Transverse colon (tissue), 4 donors: ENCODE data around the gene SLC22A23.

Experiments used
- POLR2A ChIP-seq: fragments of 450-650 bp; IDR thresholded peaks from one replicate; pipeline ENCODE4 v1.6.1; 2016; ENCODE audit warnings: antibody characterized with exemption, mild to moderate bottlenecking, moderate library complexity
- POLR2AphosphoS5 ChIP-seq, 3 donors: sonication (generic); formaldehyde crosslinking; IDR thresholded peaks; one replicate each; pipeline ENCODE4 v1.6.1; 2016; ENCODE audit warnings: antibody characterized with exemption in 3 of 3
- TF ChIP-seq, protein P1 (sequence below), 5 experiments: fragments of 200-600 bp in 3 of 5; fragments of 450-650 bp in 2 of 5; sonication (generic) in 3 of 5; IDR thresholded peaks; 1 replicate in 2 of 5; 2 replicates in 3 of 5; pipeline ENCODE4 v1.5.1; 2016 to 2017; ENCODE audit warnings: antibody characterized with exemption in 5 of 5, inconsistent platforms in 3 of 5, mild to moderate bottlenecking in 2 of 5, moderate library complexity in 1 of 5

DNA sequence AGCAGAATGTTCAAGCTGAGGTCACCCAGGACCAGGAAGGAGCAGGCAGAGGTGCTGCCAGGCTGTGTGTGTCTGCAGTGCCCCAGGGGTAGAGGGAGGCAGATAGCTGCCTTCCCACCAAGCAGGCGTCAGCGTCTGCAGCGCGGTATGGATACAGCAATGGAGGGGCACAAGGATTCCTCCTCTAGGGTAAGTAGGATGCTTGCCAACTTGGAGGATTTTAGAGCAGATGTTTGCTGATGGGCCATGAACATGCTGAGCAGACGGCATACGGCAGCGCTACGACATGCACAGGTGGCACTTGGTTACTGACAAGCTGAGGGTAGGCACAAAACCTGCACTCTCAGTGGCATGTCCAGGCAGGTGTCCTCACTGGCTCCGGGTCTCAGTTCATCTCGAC is 150.0 kb downstream of the SLC22A23 start:
- TF ChIP-seq POLR2AphosphoS5 (IDR thresholded peaks at IDR 0.05) (no peak), POLR2A (no peak)
- TF ChIP-seq, protein P1, sequence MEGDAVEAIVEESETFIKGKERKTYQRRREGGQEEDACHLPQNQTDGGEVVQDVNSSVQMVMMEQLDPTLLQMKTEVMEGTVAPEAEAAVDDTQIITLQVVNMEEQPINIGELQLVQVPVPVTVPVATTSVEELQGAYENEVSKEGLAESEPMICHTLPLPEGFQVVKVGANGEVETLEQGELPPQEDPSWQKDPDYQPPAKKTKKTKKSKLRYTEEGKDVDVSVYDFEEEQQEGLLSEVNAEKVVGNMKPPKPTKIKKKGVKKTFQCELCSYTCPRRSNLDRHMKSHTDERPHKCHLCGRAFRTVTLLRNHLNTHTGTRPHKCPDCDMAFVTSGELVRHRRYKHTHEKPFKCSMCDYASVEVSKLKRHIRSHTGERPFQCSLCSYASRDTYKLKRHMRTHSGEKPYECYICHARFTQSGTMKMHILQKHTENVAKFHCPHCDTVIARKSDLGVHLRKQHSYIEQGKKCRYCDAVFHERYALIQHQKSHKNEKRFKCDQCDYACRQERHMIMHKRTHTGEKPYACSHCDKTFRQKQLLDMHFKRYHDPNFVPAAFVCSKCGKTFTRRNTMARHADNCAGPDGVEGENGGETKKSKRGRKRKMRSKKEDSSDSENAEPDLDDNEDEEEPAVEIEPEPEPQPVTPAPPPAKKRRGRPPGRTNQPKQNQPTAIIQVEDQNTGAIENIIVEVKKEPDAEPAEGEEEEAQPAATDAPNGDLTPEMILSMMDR (IDR thresholded peaks at IDR 0.05) = no peak
